HG02938 (cell line): Measurements from ENCODE around the gene RELN.
"Not testable (repeated sequence)": the region's sequence is repeated elsewhere in the genome, so short reads cannot be mapped to it uniquely, and the experiment has no call there.

Source experiments
- ATAC-seq: cut with Tn5 transposase; IDR thresholded peaks from one replicate; pipeline ENCODE4 v1.9.1; 2021; ENCODE audit warnings: mild to moderate bottlenecking, moderate library complexity; ENCODE audit not compliant: unreplicated experiment

The RELN gene

DNA sequence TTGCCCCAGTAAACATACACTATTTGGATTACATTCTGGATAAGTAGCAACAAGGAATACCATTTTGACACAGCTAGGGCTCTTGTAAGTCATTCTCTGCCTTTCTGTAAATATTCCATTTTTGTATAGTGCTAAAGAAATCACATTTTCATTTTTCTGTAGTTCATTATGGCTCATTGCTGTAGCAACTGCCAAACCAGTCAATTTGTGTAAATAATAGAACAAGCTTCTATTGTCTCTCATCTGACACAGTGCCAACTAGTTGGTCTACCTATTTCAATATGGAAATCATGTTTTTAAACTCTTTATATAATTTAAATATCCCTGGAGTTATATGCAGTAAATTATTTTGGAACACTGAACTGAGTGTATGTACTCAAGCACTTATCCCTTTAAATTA is 193.7 kb downstream of the RELN start:
- no peak for ATAC-seq

- no peak for ATAC-seq
Observed at GRCh38 chr7:103795107-103795506, 194.4 kb downstream of the RELN start.

- ATAC-seq, result no peak
Observed at GRCh38 chr7:103794424-103794823, 195.0 kb downstream of the RELN start.

- no peak for ATAC-seq
Observed at GRCh38 chr7:103793614-103794013, 195.8 kb downstream of the RELN start.

DNA sequence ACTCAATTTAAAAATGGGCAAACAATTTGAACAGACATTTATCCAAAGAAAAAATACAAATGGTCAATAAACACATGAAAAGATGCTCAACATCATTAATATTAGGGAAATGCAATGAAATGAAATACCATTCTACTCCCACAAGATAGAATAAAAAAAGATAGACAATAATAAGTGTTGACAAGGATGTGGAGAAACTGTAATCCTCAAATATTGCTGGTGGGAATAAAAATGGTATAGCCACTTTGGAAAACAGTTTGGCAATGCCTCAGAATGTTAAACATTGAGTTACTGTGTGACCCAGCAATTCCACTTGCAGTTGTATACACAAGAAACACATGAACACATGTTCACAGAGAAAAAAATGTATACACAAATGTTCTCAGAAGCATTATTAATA is 197.6 kb downstream of the RELN start:
- no peak for ATAC-seq

- not testable (repeated sequence) for ATAC-seq
Observed at GRCh38 chr7:103787041-103787440, 202.4 kb downstream of the RELN start.

- no peak for ATAC-seq
Observed at GRCh38 chr7:103784646-103785286, 204.7 kb downstream of the RELN start.

GRCh38 chr7:103781409-103781808 is 208.0 kb downstream of the RELN start:
- ATAC-seq, result no peak

- not testable (repeated sequence) for ATAC-seq
Observed at GRCh38 chr7:103780561-103780960, 208.9 kb downstream of the RELN start.

DNA sequence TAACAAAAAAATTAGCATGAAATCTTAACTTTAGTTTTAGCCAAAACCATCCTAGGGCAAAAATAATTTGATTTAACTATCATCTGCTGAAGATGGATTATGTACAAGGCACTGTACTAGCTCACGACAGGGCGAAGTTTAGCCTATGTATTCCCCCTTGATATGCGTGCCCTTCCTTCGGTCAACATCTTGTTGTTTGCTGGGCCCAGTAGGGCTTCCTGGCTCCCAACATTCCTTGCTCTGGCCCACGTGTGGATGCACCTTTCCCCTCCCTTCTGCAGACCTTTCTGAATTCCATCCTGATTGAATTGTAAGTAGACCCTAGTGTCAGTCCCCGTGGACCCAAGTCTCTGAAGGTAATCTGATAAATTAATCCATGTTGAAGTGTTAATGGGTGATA is 212.0 kb downstream of the RELN start:
- no peak for ATAC-seq

DNA sequence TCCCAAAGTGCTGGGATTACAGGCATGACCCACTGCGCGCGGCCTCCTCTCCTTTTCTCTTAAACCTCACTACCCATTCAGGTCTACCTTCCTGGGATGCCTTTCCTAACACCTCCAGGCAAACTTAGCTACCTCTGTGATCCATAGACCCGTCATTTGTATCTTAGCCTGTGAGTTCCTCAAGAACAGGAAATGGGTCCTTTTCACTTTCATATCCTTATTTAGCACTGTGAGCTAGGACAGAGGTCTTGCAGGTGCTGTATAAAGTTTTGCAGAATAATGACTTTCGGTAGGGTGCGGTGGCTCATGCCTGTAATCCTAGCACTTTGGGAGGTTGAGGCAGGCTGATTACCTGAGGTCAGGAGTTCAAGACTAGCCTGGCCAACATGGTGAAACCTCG is 215.7 kb downstream of the RELN start:
- peak; percentile 72 for ATAC-seq

- no peak for ATAC-seq
Observed at GRCh38 chr7:103772171-103772773, 217.2 kb downstream of the RELN start.

DNA sequence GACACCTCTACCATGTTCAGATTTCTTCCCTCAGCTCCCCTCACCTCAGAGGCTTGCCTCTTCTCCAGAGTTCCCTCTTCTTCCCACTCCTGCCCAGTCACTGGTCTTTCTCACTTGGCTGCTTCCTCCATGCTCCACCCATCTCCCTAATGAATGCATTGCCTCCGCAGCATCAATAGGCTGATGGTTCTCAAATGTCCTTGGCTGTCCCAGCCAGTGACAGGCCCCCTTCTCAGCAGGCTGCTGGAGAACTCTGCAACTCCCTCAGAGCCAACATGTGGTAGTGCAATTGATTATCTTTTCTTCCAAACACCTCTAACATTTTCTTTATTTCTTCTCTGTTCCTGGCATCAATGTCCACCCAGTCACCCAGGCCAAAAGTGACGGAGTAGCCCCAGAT is 218.2 kb downstream of the RELN start:
- ATAC-seq, result no peak

DNA sequence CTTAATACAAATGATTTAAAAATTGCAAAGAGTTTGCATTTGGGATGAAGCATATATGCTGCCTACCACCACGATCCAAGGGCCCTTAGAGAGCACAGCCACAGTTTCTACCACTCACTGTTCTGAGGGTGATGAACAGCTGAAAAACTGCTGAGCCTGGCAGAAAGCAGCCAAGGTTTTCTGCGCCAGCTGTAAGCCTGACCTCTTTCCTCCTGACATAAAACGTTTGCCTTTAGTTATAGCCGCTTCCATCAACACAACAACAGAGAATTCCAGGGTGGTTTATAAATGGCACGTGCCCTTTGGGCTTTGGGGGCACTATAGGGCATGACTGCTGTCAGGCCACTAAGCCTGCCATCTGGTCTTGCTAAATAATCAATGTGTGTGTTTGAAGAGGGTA is 222.8 kb downstream of the RELN start:
- ATAC-seq, result no peak

GRCh38 chr7:103765901-103766300 is 223.6 kb downstream of the RELN start:
- ATAC-seq, result no peak

DNA sequence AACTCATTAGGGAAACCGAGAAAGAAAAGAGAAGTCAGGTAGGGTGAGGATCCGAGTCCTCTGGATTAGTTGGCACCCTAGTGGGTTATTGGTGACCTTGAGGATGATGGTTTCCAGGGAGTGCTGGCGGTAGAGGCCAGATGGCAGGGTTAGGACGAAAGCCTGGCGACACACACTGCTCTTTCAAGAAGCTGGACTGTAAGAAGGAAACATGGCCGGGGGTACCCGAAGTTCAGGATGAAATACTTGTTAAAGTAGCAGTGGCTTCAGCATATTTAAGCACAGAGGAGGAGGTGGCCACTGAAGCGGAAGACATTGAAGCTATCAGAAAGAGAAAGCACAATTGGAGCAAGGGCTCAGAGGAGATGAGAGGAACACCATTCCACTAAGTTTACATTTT is 224.6 kb downstream of the RELN start:
- ATAC-seq, result no peak

GRCh38 chr7:103762877-103763276 is 226.6 kb downstream of the RELN start:
- ATAC-seq, result no peak

- ATAC-seq, result no peak
Observed at GRCh38 chr7:103762065-103762760, 227.2 kb downstream of the RELN start.

DNA sequence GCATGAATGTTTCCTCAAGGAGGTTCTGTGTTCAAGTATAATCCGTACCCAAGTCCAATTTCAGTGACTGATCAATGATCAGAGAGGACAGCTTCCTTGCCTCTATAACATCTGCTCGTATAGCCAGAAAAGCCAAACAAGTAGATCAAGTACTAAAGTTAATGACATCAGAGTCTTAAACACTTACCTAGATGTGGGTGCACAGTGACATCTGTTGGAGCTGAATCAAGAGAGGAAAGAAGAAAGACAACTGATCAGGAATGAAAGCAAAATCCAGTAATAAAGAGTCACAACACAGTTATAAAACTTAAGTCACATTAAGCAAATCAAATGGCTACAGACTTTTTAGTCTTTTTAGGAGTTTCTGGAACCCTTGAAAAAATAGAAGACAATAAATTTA is 236.5 kb downstream of the RELN start:
- ATAC-seq, result no peak

DNA sequence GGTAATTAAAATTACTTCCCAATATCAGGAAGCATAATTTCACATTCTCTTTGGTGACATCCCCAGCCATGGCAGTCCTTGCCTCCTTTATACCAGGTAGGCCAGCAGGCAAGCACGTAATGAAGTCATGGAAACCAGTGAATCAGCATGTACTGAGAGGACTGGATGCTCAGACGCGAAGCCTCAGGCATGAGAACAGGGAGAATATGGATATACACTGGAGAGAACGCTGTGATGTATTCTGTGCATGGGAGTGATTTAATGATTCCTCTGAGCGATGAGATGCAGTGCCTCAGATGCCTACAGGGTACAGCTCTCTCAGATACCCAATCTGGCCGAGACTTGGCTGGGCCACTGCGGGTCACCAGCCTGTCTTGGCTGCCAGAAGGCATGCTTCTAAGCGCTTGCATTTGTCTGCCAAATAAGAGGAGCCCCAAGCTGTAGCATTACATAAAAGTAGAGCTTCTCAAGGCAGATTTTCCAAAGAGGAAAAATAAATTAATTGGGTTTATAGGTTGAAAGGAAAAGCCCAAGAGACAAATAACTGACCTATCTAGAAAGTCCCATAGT is 238.1 kb downstream of the RELN start:
- no peak for ATAC-seq

DNA sequence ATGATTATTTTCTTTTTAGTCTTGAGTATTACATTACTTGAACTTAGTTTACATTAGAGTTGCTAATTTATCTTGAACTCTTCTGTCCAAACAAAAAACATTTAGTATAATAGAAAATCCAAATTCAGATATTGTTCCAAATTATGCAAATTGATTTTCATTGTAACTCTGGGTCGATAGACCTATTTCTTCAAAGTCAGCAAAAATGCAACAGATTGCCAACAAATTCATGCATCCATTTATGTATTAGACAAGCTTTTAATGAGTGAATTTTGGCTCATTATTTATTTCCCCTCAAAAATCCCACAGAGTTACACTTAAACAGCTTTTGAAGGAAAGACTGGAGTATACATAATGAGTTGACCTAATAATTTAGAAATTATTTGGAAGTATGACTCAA is 240.8 kb downstream of the RELN start:
- ATAC-seq, result no peak

- no peak for ATAC-seq
Observed at GRCh38 chr7:103735377-103735776, 254.1 kb downstream of the RELN start.
